CD4-positive, alpha-beta T cell treated with Interleukin-6 at 100 ng/mL for 8 hours (primary cell): ENCODE results near the gene C1orf185.
"Not testable (repeated sequence)": the region's sequence is repeated elsewhere in the genome, so short reads cannot be mapped to it uniquely, and the experiment has no call there.

Source experiments
- DNase-seq: peaks from one replicate; pipeline ENCODE4 v3.0.0-alpha.2; 2020; ENCODE audit warnings: mixed read lengths, low spot score

The C1orf185 gene

DNA sequence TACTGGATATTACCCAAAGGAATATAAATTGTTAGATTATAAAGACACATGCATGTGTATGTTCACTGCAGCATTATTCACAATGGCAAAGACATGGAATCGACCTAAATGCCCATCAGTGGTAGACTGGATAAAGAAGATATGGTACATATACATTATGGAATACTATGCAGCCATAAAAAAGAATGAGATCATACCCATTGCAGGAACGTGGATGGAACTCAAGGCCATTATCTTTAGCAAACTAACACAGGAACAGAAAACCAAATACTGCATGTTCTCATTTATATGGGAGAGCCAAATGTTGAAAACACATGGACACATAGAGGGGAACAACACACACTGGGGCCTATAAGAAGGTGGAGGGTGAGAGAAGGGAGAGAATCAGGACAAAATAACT lies 35.7 kb downstream of the C1orf185 start:
- not testable (repeated sequence) for DNase-seq

DNA sequence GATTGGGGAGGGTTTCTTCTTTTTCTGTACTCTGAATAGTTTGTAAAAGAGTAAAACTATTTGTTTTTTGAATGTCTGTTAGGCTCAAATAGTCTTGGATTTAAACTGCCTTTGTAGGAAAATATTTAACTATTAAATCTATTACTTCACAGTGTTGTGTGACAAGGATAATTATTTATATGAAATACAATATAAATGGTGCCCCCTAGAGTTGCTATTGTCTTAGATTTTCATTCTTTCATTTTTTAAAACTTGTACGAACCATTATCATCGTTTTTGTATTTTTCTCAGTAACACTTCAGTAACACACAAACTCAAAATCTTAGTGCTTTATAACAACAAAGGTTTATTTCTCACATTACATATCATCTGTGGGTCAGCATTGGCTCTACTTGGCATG lies 37.4 kb downstream of the C1orf185 start:
- no peak for DNase-seq

DNA sequence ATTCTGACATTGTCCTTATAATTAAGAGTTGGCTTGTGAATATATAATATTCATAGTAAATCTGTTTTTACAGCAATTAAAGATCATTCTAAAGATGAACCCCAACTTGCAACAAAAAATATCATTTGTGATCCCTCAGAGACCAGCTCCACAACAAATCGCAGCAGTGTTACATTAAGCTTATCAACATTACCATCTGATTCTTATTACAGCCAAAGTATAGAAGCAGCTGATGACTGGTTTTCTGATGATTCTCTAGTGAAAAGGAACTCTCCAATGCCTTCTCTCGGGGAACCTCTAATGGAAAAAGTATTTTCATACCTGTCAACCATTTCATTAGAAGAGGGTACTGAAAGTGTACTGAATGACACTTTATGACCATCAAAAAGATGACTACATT lies 45.4 kb downstream of the C1orf185 start:
- DNase-seq = no peak

DNA sequence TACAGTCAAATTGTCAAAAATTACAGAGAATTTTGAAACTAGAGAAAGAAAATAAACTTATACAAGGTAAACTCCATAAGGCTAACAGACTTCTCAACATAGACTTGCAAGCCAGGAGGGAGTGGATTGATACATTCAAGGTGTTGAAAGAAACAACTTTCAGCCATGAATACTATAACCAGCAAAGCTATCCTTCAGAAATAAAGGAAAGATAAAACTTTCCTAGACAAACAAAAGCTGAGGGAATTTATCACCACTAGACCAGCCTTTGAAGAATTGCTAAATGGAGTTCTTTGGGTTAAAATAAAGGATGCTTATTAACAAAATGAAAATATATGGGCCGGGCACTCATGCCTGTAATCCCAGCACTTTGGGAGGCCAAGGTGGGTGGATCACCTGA lies 52.7 kb downstream of the C1orf185 start:
- no peak for DNase-seq

DNA sequence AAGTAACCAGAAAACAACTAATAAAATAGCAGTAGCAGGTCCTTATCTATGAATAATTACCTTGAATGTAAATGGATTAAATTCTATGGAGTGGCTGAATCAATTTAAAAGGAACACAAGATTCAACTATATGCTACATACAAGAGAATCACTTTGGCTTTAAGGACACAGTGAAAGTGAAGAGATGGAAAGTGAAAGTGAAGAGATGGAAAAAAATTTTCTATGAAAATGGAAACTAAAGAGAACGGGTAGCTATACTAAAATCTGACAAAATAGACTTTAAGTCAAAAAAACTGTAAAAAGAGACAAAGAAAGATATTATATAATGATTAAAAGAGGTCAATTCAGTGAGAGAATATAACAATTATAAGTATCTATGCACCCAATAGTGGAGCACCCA lies 54.7 kb downstream of the C1orf185 start:
- DNase-seq = no peak

DNA sequence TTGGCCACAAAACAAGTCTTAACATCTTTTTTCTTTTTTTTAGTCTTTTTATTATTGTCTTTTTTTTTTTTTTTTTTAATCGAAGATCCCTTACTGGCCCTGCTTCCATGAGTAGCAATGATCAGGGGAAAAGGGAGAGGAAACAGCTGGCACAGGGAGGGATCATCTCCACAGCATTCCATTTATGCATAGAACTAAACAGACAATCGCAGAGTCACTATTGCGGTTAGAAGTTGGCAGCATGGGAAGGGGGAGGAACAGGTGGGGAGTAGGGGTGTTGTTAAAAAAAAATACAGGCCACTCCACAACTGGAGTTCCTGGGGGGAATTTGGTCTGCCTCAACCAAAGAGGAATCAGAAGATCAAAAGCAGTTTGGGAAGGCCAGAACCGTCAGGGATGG lies 55.4 kb downstream of the C1orf185 start:
- no peak for DNase-seq

DNA sequence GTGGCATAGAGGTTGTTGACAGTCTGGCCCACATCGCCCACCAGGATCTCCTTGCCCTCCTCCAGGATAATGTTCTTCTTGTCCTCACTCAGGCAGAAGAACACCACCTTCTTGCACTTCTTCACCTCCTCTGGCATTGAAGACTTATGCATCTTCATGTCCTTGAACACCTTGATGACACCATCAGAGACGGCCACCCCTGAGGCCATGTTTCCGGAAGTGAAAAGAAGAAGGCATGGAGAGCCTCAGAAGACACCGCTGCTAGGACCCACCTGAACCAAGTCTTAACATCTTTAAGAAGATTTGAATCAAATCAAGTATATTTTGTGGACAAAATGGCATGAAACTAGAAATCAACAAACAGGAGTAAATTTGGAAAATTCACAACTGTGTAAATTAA lies 56.2 kb downstream of the C1orf185 start:
- no peak for DNase-seq

DNA sequence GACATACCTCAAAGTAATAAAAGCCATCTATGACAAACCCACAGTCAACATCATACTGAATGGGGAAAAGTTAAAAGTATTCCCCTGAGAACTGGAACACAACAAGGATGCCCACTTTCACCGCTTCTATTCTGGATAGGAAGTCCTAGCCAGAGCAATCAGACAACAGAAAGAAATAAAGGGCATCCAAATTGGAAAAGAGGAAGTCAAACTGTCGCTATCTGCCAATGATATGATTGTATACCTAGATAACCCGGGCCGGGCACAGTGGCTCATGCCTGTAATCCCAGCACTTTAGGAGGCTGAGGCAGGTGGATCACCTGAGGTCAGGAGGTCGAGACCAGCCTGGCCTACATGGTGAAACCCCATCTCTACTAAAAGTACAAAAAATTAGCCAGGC lies 60.5 kb downstream of the C1orf185 start:
- not testable (repeated sequence) for DNase-seq

DNA sequence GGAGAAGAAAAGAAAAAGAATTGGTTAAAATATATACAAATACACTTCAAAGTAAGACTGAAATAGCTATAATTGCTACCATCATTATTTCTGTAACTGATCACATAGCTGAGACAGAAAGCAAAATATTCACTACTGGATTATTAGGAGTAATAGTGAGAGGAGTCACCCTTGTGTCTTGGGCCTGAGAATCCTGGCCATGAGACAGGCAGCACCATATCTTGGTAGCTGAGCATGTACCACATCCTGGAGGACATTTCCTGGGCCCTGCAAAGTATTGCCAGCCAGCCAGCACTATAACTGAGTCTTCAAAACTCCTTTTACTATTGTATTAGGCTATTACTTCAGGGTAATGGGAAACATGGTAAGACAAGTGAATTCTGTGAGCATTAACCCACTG lies 63.5 kb downstream of the C1orf185 start:
- DNase-seq = no peak

DNA sequence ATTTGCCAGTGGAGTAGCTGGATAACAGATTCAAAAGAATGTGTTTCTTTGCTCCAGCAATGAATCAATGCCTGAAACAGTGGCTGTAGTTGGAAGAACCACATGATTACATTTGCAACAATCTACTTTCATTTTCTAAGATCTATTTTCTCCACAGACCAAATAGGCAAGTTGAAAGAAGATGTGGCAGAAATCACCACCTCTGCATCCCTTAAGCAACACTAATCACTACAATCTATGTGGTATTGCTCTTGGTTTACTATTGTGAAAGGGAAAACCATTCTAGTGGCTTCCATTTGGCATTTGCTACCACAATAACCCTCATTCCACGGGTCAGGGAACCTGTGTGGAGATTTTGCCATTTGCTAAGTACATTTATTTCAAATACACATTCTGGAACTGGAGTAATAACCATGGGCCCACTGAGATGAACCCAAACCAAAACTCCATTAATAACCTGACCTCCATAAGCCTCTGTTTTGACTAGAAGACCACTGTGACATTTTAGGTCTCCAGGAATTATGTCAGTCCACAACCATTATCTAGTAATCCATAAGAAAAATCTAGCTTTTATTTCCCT lies 66.3 kb downstream of the C1orf185 start:
- no peak for DNase-seq

DNA sequence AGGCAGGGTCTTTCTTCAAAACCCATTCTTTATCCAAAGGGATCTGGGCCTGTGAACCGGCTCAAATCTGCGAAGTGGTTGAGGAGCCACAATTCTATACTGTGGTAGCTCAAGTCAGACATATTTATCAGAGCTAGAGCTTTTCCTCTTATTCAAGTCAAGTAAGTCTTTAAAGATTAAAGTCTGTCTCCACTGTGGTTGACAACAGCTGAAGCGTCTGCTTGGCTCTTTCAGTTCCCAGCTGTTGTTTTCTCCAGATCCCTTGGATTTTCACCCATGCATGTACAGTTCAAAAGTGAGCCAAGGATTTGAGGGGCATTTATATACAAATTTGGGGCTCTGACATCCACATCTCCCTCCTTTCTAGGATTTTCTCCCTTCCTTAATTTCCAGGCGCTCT lies 66.9 kb downstream of the C1orf185 start:
- DNase-seq = no peak

DNA sequence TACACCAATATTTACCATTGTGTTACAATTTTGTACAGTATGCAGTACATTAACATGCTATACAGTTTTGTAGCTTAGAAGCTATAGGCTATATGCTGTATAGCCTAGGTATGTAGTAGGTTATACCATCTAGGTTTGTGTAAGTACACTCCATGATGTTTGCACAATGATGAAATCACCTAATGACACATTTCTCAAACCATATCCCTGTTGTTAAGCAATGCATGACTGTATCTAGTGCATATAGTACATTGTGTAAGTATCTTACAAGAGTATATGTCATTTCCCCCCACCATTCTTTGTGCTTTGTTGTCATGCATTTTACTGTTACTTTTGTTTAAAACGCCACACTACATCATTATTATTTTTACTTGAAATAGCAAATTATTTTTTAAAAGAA lies 68.3 kb downstream of the C1orf185 start:
- DNase-seq = no peak

DNA sequence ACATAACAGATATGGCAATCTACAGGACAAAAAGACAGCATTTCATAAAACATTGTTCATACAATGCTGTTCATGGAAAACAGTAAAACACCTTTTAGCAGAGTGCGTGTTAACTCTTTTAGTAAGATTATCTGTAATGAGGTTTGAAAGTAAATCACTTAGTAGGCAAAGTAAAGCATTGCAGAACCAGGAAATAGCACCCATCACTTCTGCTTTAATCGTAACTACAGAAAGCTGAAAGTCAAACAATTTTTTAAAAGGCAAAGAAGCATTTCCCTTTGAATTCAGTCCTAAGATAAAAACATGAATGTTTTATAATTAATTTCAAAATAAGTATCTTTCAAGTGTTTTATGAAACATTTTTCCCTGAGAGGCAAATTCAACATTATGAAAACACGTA lies 70.8 kb downstream of the C1orf185 start:
- no peak for DNase-seq

DNA sequence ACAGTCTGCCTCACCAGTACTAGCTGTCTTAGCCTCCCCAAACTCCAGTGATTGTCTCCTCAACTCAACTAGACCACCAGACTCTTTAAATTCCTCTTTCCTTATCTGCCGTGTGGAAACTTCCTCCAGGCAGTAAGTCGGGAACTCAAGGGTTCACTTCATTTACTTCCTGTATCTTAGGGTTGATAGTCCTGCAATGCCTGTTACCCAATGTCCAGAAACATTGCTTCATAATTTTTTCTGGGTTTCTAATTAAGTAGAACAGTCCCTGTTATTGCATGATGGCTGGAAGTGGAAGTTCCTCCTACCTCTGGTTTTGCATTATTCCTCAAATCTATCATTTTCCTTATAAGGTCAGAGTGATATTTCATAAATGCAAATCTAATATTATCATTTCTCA lies 73.2 kb downstream of the C1orf185 start:
- DNase-seq = no peak

DNA sequence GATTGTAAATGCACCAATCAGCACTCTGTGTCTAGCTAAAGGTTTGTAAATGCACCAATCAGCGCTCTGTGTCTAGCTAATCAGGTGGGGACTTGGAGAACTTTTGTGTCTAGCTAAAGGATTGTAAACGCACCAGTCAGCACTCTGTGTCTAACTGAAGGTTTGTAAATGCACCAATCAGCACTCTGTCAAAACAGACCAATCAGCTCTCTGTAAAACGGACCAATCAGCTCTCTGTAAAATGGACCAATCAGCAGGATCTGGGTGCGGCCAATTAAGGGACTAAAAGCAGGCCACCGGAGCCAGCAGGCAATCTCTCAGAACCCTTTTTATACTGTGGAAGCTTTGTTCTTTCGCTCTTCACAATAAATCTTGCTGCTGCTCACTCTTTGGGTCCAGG lies 76.0 kb downstream of the C1orf185 start:
- DNase-seq = not testable (repeated sequence)

DNA sequence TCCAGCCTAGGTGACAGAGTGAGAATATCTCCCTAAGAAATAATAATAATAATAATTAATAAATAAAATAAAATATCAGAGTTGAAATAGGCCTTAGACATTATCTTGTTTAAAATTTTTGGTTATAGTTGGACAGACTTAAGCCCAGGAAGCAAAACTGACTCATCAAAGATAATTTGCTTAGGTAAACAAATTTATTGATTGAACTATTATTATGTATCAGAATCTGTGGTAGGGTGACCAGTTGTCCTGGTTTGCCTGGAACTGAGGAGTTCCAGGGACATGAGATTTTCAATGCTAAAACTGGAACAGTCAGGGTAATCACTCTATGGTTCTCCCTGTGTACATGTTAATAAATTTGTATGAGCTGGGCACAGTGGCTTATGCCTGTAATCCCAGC lies 86.2 kb downstream of the C1orf185 start:
- no peak for DNase-seq

DNA sequence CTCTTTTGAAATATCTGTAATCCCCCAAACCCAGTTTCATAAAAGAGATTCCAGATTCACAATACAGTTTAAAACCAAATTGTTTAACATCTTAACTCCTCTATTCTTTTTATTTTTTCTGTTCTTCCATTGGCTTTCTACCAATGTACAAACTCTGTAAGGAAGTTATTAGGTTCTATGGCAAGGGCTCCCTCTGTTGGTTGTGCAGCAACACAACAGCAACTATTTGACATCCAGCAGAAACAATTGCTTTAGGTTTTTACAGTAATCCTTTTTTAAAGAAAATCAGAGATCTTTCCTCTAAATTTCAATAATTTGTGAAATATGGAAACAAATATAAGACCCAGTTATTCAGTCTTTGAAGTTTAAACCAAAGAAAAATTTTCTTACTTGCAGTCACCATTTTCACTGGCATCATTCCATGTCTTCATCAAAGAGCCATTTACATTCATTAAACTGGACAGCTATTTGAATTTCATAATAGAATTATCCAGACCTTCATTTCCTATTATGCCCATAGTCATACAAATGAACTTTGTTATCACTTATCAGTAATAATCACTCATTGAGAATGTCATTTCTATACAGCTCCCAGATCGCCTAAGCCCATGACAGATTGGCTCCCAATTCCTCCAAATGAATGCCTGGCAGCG lies 87.5 kb downstream of the C1orf185 start:
- peak; percentile 48 for DNase-seq

DNA sequence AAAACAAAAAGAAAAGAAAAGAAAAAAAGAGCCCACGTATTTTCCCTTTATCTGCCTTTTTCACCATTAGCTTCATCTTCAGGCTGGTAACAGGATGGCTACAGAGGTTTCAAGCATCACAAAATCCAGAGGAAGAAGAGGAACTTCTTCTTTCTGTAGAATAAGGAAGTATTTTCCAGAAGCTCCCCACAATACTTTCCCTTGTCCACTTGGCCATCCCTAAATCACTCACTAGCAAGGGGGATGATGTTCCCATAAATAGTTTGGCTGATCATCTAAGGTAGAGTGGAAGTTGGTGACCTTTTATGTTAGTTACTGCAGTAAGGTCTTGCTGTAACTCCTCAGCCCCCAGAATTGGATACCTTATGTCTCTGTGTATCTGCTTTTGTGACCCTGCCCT lies 88.9 kb downstream of the C1orf185 start:
- no peak for DNase-seq

DNA sequence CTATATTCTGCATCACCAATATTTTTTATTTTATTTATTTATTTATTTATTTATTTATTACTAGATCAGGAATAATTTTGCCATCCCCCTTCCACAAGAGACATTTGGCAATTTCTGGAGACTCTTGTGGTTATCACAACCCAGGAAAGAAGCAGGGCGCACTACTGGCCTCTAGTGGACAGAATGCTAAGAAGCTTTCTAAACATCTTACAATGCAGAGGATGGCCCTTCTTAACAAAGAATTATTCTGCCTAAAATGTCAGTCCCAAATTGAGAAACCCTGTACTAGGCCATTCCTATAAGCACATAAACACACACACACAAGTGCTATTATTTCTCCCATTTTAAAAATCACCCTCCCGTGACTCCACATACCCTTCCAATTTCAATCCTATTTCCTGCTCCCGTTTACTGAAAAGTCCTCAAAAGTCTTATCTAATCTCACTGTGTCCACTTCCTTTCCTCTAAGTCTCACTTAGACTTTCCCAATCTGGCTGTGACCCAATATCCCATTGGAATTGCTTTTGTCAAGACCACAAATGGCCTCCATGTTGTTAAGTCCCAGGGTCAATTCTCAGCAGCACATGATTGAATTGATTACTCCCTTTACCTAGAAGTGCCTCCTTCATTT lies 90.3 kb downstream of the C1orf185 start:
- DNase-seq = peak; percentile 27

DNA sequence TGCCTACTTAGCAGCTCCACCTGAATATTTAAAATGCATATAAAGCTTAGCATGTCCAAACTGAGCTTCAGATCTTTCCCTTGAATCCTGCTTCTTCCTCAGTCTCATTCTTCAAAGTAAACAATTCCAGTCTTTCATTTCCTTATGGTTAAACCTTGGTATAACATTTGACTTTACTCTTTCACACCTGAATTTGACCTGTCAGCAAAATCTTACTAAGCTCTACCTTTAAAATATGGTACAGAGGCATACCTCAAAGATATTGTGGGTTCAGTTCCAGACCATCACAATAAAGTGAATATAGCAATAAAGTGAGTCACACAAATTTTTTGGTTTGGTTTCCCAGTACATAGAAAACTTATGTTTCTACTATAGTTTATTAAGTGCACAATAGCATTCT lies 91.5 kb downstream of the C1orf185 start:
- DNase-seq = no peak
